Measurements from ENCODE around the gene IPO11.

DNA sequence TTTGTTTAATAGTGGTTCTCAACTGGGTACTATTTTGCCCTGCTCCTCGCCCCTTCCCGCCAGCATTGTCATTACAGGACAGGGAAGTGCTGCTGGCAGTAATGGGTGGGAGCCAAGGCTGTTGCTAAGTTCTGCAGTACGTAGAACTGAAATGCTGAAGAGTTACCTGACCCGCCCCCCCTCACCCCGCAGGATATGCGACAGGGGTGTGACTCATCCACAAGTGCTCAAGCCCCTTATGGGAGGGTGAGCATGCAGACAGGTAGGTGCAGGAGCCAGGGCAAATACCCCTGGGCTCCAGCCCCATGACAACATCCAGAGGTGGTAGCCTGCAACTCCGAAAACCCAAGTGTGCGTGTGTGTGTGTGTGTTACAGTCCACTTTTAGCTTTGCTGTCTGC lies 201.8 kb downstream of the IPO11 start:
- TF ChIP-seq RAD21 (CRISPR knock-in tag; IDR thresholded peaks at IDR 0.05) (no peak), ZNF570 (CRISPR knock-in tag; IDR thresholded peaks at IDR 0.05; ENCODE audit: borderline replicate concordance) (no peak), POLR2AphosphoS5 (IDR thresholded peaks at IDR 0.05; ENCODE audit: low read depth, low read length) (no peak), BRD4 (CRISPR knock-in tag; IDR thresholded peaks at IDR 0.05) (no peak), TCF7L2 (IDR thresholded peaks at IDR 0.05; ENCODE audit: low read depth, low read length) (no peak)

All from HepG2 (cell line).